IPS-11a (cell line): ENCODE data around the gene KRT1.
"Not testable (repeated sequence)": the region's sequence is repeated elsewhere in the genome, so short reads cannot be mapped to it uniquely, and the experiment has no call there.

ENCODE experiments used
- H3K4me3 ChIP-seq: one replicate; pipeline ENCODE4 v1.5.1; 2013; ENCODE audit warnings: low read depth, low read length, control low read depth

KRT1 gene

DNA sequence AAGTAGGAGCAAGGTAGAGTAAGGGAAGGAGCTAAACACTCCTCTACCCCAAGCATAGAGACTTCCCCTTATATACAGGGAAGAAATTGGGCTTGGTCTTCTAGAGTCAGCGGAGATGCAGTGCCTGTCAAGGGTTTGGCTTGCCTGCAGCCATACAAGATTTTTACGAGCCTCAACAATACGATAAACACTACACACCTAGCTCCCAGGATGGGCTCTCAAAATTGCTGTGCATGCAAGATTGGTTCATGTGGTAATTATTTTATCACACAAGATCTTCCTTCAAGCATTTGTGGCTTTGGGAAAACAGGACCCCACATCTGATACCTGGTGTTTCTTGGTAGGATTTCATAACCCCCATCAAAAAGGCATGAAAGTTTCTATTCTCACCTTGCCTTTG, at the start of gene KRT1:
Gene KRT1, minus strand, starts transcription at position 45 of the 400 bp plus-strand sequence. CDS start 59 bp downstream, outside the sequence.
- no peak within 1 kb of the TSS for H3K4me3 ChIP-seq

- no peak overlapping the region for H3K4me3 ChIP-seq
Observed at GRCh38 chr12:52729147-52729546, 48.9 kb upstream of the KRT1 start.

GRCh38 chr12:52728374-52728773, 48.2 kb upstream of the KRT1 start:
- no peak overlapping the region for H3K4me3 ChIP-seq

DNA sequence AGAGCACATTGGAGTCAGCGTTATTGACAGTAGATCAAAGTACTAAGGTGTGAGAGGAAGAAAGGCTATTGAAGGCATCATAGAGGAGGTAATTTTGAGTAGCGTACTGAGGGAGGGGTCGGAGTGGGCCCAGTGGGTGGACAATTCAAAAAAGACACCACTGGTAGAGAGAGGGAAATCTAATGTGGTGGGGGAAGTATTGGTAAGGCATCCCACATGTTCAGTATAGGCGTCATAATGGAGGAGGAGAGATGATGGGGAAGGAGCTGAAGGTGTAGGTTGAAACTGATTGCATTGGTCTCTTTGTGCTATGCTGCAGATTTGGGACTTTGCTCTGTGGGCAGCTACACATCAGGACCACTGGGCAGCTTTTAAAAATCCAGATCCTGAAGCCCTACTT, 46.8 kb upstream of the KRT1 start:
- H3K4me3 ChIP-seq = no peak overlapping the region

DNA sequence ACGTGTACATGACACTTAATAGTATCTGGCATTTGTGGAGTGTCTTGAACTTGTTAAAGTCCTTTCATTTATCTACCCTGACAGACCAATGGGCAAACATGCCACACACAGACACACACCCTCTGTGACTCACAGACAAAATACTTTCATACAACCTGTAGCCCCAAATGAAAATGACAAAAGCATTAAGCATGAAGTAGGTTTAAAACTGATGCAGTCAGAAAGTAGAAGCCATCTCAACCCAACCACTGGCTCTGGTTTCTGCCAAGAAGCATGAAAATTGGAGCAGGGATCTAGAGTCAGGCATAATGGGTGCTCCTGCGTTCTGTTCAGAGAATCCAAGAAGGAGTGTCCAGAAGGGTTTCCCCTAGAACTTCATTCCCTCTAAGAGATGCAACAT, 46.2 kb upstream of the KRT1 start:
- H3K4me3 ChIP-seq = no peak overlapping the region

DNA sequence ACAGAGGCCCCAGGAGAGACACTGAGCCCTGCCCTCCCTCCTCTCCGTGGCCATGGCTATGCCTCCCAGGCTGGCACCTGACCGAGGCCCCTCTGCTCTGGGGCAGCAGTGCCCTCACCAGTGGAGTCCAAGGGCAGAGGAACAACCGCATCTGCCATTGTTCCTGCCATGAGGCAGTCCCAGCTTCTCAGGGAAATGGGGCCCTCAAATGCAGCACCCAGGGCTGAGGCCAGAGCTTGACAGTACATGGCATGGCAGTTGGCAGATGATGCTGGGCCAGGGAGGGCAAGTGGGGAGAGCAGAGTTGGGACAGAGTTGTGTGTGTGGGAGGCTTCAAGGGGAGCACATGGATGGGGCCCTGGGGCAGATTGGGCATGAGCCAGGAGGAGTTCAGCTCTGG, 44.2 kb upstream of the KRT1 start:
- no peak overlapping the region for H3K4me3 ChIP-seq

DNA sequence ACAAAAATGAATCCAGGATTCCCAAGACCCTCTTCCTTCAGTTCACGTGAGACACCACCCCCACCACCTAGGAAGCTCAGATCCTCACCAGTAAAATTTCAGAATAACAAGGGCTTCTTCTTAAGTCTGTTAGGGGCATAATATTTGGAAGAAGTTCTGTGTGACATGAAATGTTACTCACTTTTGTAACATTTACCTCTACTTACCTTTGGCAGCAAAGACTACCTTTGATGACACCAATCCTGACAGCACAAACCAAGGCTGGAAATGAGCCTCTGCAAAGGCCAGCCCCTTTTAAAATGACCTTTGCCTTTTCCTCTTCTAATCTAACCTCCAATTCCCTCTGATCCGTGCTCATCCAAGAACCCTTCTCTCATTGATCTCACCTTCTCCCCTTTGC, 42.5 kb upstream of the KRT1 start:
- no peak overlapping the region for H3K4me3 ChIP-seq

GRCh38 chr12:52721838-52722470, 41.7 kb upstream of the KRT1 start:
- H3K4me3 ChIP-seq = no peak overlapping the region

- no peak overlapping the region for H3K4me3 ChIP-seq
Observed at GRCh38 chr12:52720365-52720886, 40.2 kb upstream of the KRT1 start.

GRCh38 chr12:52716061-52716460, 35.9 kb upstream of the KRT1 start:
- H3K4me3 ChIP-seq = no peak overlapping the region

GRCh38 chr12:52715416-52715815, 35.2 kb upstream of the KRT1 start:
- H3K4me3 ChIP-seq = no peak overlapping the region

DNA sequence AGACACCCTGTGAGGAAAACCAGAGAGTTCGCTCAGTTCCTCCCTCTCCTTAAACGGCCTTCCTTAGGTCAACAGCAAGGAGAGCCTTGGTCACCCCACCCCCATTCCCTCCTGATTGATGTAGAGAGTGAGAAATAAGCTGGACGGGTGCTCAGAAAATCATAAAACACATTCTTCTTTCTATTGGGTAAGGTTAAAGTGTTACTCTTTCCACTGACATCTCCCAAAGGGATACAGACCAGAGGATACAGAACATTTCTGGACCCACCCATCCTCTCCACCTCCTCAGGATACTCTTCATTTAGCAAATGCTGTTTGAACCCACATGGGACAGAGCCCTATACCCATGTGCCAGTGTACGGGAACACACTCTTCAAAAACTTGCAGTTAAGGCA, 34.7 kb upstream of the KRT1 start:
- no peak overlapping the region for H3K4me3 ChIP-seq

GRCh38 chr12:52713960-52714886, 34.0 kb upstream of the KRT1 start:
- peak overlapping the region; percentile 18 for H3K4me3 ChIP-seq

DNA sequence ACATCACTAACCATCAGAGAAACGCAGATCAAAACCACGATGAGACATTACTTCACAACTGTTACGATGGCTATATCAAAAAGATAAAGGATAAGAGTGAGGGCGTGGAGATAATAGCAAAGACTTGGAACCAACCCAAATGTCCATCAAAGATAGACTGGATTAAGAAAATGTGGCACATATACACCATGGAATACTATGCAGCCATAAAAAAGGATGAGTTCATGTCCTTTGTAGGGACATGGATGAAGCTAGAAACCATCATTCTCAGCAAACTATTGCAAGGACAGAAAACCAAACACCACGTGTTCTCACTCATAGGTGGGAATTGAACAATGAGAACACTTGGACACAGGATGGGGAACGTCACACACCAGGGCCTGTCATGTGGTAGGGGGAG, 31.9 kb upstream of the KRT1 start:
- H3K4me3 ChIP-seq = not testable (repeated sequence)

- no peak overlapping the region for H3K4me3 ChIP-seq
Observed at GRCh38 chr12:52710730-52711129, 30.5 kb upstream of the KRT1 start.

- H3K4me3 ChIP-seq = no peak overlapping the region
Observed at GRCh38 chr12:52708010-52708409, 27.8 kb upstream of the KRT1 start.

- no peak overlapping the region for H3K4me3 ChIP-seq
Observed at GRCh38 chr12:52704464-52704863, 24.3 kb upstream of the KRT1 start.

DNA sequence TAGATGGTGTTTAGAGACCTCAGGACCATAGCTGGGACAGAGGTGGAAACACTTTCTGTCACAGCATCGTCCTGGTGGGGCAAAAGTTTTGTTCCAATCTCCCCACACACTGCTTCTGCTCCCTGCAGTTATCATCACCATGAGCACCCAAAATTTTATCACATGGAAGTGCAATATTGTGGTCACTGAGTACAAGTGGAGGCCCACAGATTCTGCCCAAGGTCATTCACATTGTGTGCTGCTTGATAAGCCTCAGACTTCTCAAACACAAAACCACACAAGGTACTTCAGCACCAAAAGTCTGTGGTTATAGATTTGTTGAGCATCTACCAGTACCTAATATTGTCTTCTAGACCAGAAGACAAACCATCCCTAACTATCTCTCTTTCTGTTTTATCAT, 23.7 kb upstream of the KRT1 start:
- no peak overlapping the region for H3K4me3 ChIP-seq

GRCh38 chr12:52703424-52703823, 23.2 kb upstream of the KRT1 start, which contains the start of gene KRT77:
Gene KRT77 (minus strand): TSS chr12:52703524. CDS start chr12:52703434, 90 bp downstream.
- H3K4me3 ChIP-seq = no peak within 1 kb of the TSS

DNA sequence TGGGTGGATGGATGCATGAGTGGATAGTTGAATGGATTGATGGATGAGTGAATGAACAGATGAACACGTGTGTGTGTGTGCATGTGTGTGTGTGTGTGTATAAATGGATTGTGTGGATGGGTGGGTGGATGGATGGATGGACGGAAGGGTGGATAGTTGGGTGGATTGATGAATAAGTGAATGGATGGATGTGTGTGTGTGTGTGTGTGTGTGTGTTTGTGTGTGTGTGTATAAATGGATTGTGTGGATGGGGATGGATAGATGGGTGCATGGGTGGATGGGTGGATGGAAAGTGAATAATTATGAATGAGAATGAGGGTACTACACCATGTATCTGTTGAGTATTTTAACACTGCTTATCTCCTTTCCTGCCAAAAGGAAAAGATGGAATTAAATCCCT, 22.1 kb upstream of the KRT1 start:
- no peak overlapping the region for H3K4me3 ChIP-seq

- no peak overlapping the region for H3K4me3 ChIP-seq
Observed at GRCh38 chr12:52701281-52701680, 21.1 kb upstream of the KRT1 start.

GRCh38 chr12:52699960-52700359, 19.8 kb upstream of the KRT1 start:
- no peak overlapping the region for H3K4me3 ChIP-seq
